KMS-11 (cell line): Measurements from ENCODE around the gene MAGOHB.

ENCODE experiments used
- H2AFZ ChIP-seq: fragments of 200-600 bp; sonication (generic); 2 replicates; pipeline ENCODE4 v1.6.1; 2016; ENCODE audit warnings: antibody characterized with exemption, mixed run types, low read depth
- H3K27ac ChIP-seq: fragments of 200-600 bp; sonication (generic); 2 replicates; pipeline ENCODE4 v1.6.1; 2016; ENCODE audit warnings: mild to moderate bottlenecking, mixed run types
- H3K27me3 ChIP-seq: fragments of 200-600 bp; sonication (generic); 2 replicates; pipeline ENCODE4 v1.6.1; 2017; ENCODE audit warnings: mild to moderate bottlenecking, low read depth, mixed run types, moderate library complexity; ENCODE audit not compliant: insufficient read depth
- H3K36me3 ChIP-seq: fragments of 200-600 bp; sonication (generic); 2 replicates; pipeline ENCODE4 v1.6.1; 2017; ENCODE audit warnings: mild to moderate bottlenecking, mixed run types; ENCODE audit not compliant: insufficient read depth
- H3K4me1 ChIP-seq: fragments of 200-600 bp; sonication (generic); 2 replicates; pipeline ENCODE4 v1.6.1; 2016; ENCODE audit warnings: mild to moderate bottlenecking, low read depth, mixed run types; ENCODE audit not compliant: poor library complexity, severe bottlenecking
- H3K4me2 ChIP-seq: fragments of 200-600 bp; sonication (generic); 2 replicates; pipeline ENCODE4 v1.7.0; 2016; ENCODE audit warnings: mild to moderate bottlenecking, mixed run types
- H3K4me3 ChIP-seq: fragments of 200-600 bp; sonication (generic); IDR thresholded peaks from 2 replicates; pipeline ENCODE4 v1.6.1; 2017; ENCODE audit warnings: low read depth, low read length, mixed read lengths; ENCODE audit not compliant: insufficient read depth
- H3K79me2 ChIP-seq: fragments of 200-600 bp; sonication (generic); 2 replicates; pipeline ENCODE4 v1.6.1; 2016; ENCODE audit warnings: low read depth, mixed run types; ENCODE audit not compliant: insufficient read depth
- H3K9ac ChIP-seq: fragments of 200-600 bp; sonication (generic); 2 replicates; pipeline ENCODE4 v1.6.1; 2016; ENCODE audit warnings: mild to moderate bottlenecking, mixed run types
- H4K20me1 ChIP-seq: fragments of 200-600 bp; sonication (generic); 2 replicates; pipeline ENCODE4 v1.6.1; 2016; ENCODE audit warnings: mild to moderate bottlenecking, mixed run types; ENCODE audit not compliant: insufficient read depth
- TF ChIP-seq, protein P1 (sequence below): fragments of 200-600 bp; sonication (generic); conservative IDR thresholded peaks from 2 replicates; pipeline ENCODE4 v1.6.1; 2017; ENCODE audit warnings: low read depth, mild to moderate bottlenecking, antibody characterized with exemption, low read length, moderate library complexity, mixed read lengths

The MAGOHB gene

DNA sequence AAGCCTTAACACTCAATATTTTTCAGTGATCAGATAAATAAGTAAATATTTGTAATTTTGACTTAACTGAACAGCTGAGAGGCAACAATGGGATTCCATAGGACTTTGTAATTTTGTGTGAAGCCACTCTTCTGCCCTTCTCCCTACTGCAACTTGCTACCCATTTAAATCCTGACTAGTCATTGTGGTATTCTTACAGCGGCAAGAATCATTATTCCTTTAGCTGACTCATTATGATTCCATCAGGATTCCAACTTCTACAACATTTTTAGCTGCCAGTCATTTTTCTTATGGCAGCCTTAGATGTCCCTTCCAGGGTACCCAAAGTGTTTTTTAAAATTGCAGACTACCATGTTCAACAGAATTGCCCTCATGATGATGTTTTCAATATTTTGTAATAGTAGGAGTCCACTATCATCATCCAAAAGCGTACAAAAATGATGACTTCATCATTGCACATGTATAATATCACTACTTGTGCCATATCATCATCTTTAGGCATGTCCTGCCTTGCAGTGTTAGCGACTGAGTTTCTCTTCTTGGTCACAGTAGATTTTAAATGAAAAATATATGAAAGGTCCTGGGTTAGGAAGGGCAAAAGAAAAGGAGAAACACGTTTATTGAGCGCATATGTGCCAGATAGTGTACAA, 5.1 kb upstream of the MAGOHB start:
- no peak overlapping the region for H3K4me3 ChIP-seq
- no peak overlapping the region for H2AFZ ChIP-seq
- H3K4me2 ChIP-seq: no peak overlapping the region
- H3K4me1 ChIP-seq: peaks cover 6% of the 10 kb centered on the region
- no peaks in the 10 kb centered on the region for H4K20me1 ChIP-seq
- no peak overlapping the region for H3K9ac ChIP-seq
- TF ChIP-seq, protein P1, sequence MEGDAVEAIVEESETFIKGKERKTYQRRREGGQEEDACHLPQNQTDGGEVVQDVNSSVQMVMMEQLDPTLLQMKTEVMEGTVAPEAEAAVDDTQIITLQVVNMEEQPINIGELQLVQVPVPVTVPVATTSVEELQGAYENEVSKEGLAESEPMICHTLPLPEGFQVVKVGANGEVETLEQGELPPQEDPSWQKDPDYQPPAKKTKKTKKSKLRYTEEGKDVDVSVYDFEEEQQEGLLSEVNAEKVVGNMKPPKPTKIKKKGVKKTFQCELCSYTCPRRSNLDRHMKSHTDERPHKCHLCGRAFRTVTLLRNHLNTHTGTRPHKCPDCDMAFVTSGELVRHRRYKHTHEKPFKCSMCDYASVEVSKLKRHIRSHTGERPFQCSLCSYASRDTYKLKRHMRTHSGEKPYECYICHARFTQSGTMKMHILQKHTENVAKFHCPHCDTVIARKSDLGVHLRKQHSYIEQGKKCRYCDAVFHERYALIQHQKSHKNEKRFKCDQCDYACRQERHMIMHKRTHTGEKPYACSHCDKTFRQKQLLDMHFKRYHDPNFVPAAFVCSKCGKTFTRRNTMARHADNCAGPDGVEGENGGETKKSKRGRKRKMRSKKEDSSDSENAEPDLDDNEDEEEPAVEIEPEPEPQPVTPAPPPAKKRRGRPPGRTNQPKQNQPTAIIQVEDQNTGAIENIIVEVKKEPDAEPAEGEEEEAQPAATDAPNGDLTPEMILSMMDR: no peak
- H3K27ac ChIP-seq: no peak overlapping the region
- no peaks in the 10 kb centered on the region for H3K27me3 ChIP-seq
- no peaks in the 10 kb centered on the region for H3K79me2 ChIP-seq
- H3K36me3 ChIP-seq: no peaks in the 10 kb centered on the region

DNA sequence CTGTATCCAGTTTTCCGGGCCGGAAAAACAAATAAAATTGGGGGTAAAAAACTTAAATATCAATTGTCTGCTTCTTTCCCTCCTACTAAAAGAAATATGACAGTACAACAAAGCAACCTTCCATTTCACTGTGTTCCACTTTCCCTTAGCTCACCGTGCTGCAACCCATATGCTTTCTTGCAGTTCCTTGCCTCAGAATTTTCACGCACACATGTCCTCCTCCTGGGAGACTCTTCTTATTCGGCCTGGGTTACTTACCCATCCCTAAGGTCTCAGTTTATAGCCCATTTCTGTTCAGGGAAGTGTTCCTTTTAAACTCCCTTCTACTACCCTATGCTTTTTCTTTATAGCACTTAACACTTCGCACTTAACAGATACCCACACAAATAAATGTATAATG, 4.5 kb upstream of the MAGOHB start:
- H3K27me3 ChIP-seq: no peaks in the 10 kb centered on the region
- H3K4me1 ChIP-seq: peaks cover 6% of the 10 kb centered on the region
- no peaks in the 10 kb centered on the region for H3K36me3 ChIP-seq
- no peak overlapping the region for H2AFZ ChIP-seq
- no peak overlapping the region for H3K9ac ChIP-seq
- peaks cover 4% of the 10 kb centered on the region for H3K79me2 ChIP-seq
- H3K4me2 ChIP-seq: no peak overlapping the region
- TF ChIP-seq, protein P1: no peak
- no peak overlapping the region for H3K27ac ChIP-seq
- H4K20me1 ChIP-seq: no peaks in the 10 kb centered on the region
- H3K4me3 ChIP-seq: no peak overlapping the region

DNA sequence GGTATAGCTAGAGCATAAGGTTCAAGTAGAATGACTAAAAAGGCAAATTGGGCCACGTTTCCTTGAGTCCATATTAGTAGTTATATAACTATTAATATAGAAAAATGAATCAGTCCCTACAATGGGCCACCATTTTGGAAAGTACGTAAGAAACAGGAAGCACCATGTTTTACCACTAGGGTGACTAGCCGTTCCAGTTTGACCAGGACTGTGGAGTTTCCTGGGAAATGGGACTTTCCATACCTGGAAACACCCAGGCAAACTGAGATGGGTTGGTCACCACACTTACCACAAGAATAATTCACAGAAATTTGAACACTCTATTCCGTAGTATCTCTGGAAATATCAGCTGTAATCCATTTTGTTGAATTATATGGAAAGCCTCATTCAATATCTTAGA, 2.1 kb upstream of the MAGOHB start:
- Histone ChIP-seq H3K27me3 (no peaks in the 10 kb centered on the region), H3K4me3 (no peak overlapping the region), H3K27ac (no peak overlapping the region), H3K79me2 (peaks cover 22% of the 10 kb centered on the region), H3K4me2 (no peak overlapping the region), H2AFZ (no peak overlapping the region), H3K36me3 (no peaks in the 10 kb centered on the region), H3K4me1 (peaks cover 16% of the 10 kb centered on the region), H4K20me1 (no peaks in the 10 kb centered on the region), H3K9ac (no peak overlapping the region)
- TF ChIP-seq, protein P1: no peak

DNA sequence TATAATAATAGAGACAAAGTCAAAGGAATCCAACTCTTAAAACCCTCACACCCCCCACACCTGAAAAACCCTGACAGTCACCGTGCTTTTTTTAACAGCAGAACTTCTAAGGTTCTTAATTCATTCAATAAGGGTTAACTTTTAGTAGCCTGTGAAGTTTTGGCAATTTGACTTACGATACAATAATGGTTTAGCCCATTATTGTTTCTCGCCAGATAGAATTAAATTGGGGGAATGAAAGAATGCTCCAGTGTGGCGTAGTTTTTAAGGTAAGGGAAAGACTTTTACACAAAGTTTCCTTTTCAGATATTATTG, 604 bp upstream of the MAGOHB start:
- TF ChIP-seq, protein P1: no peak
- Histone ChIP-seq H3K27me3 (no peaks in the 10 kb centered on the region), H3K4me3 (no peak overlapping the region), H3K27ac (peak overlapping the region; percentile 85), H3K79me2 (peaks cover 22% of the 10 kb centered on the region), H3K9ac (peak overlapping the region; percentile 97), H3K36me3 (no peaks in the 10 kb centered on the region), H4K20me1 (no peaks in the 10 kb centered on the region), H2AFZ (peak overlapping the region; percentile 74), H3K4me2 (peak overlapping the region; percentile 79), H3K4me1 (peaks cover 16% of the 10 kb centered on the region)
